KMS-11 (cell line): ENCODE results near the gene MCRS1.

Source experiments
- H2AFZ ChIP-seq: fragments of 200-600 bp; sonication (generic); 2 replicates; pipeline ENCODE4 v1.6.1; 2016; ENCODE audit warnings: antibody characterized with exemption, mixed run types, low read depth
- H3K27ac ChIP-seq: fragments of 200-600 bp; sonication (generic); 2 replicates; pipeline ENCODE4 v1.6.1; 2016; ENCODE audit warnings: mild to moderate bottlenecking, mixed run types
- H3K27me3 ChIP-seq: fragments of 200-600 bp; sonication (generic); 2 replicates; pipeline ENCODE4 v1.6.1; 2017; ENCODE audit warnings: mild to moderate bottlenecking, low read depth, mixed run types, moderate library complexity; ENCODE audit not compliant: insufficient read depth
- H3K36me3 ChIP-seq: fragments of 200-600 bp; sonication (generic); 2 replicates; pipeline ENCODE4 v1.6.1; 2017; ENCODE audit warnings: mild to moderate bottlenecking, mixed run types; ENCODE audit not compliant: insufficient read depth
- H3K4me1 ChIP-seq: fragments of 200-600 bp; sonication (generic); 2 replicates; pipeline ENCODE4 v1.6.1; 2016; ENCODE audit warnings: mild to moderate bottlenecking, low read depth, mixed run types; ENCODE audit not compliant: poor library complexity, severe bottlenecking
- H3K4me2 ChIP-seq: fragments of 200-600 bp; sonication (generic); 2 replicates; pipeline ENCODE4 v1.7.0; 2016; ENCODE audit warnings: mild to moderate bottlenecking, mixed run types
- H3K4me3 ChIP-seq: fragments of 200-600 bp; sonication (generic); IDR thresholded peaks from 2 replicates; pipeline ENCODE4 v1.6.1; 2017; ENCODE audit warnings: low read depth, low read length, mixed read lengths; ENCODE audit not compliant: insufficient read depth
- H3K79me2 ChIP-seq: fragments of 200-600 bp; sonication (generic); 2 replicates; pipeline ENCODE4 v1.6.1; 2016; ENCODE audit warnings: low read depth, mixed run types; ENCODE audit not compliant: insufficient read depth
- H3K9ac ChIP-seq: fragments of 200-600 bp; sonication (generic); 2 replicates; pipeline ENCODE4 v1.6.1; 2016; ENCODE audit warnings: mild to moderate bottlenecking, mixed run types
- H4K20me1 ChIP-seq: fragments of 200-600 bp; sonication (generic); 2 replicates; pipeline ENCODE4 v1.6.1; 2016; ENCODE audit warnings: mild to moderate bottlenecking, mixed run types; ENCODE audit not compliant: insufficient read depth
- CTCF ChIP-seq: fragments of 200-600 bp; sonication (generic); conservative IDR thresholded peaks from 2 replicates; pipeline ENCODE4 v1.6.1; 2017; ENCODE audit warnings: low read depth, mild to moderate bottlenecking, antibody characterized with exemption, low read length, moderate library complexity, mixed read lengths

The MCRS1 gene

GRCh38 chr12:49577589-49578315, 9.8 kb upstream of the MCRS1 start:
- no peaks in the 10 kb centered on the region for H3K79me2 ChIP-seq
- no peak for TF ChIP-seq CTCF
- H4K20me1 ChIP-seq = no peaks in the 10 kb centered on the region
- H3K27ac ChIP-seq = no peak overlapping the region
- H3K9ac ChIP-seq = no peak overlapping the region
- no peaks in the 10 kb centered on the region for H3K27me3 ChIP-seq
- no peak overlapping the region for H2AFZ ChIP-seq
- peaks cover 33% of the 10 kb centered on the region for H3K4me1 ChIP-seq
- H3K4me3 ChIP-seq = no peak overlapping the region
- no peaks in the 10 kb centered on the region; the same call in 1 of the 2 replicates for H3K36me3 ChIP-seq
- no peak overlapping the region for H3K4me2 ChIP-seq

GRCh38 chr12:49568442-49569162, 660 bp upstream of the MCRS1 start:
- TF ChIP-seq CTCF = no peak
- H2AFZ ChIP-seq = peak overlapping the region; percentile 95
- no peaks in the 10 kb centered on the region; the same call in 1 of the 2 replicates for H3K36me3 ChIP-seq
- no peaks in the 10 kb centered on the region for H4K20me1 ChIP-seq
- peaks cover 37% of the 10 kb centered on the region for H3K79me2 ChIP-seq
- H3K4me1 ChIP-seq = peaks cover 23% of the 10 kb centered on the region
- H3K4me2 ChIP-seq = peak overlapping the region; percentile 88
- no peaks in the 10 kb centered on the region for H3K27me3 ChIP-seq
- peak overlapping the region; percentile 22 for H3K4me3 ChIP-seq
- peak overlapping the region; percentile 92 for H3K9ac ChIP-seq
- peak overlapping the region; percentile 78 for H3K27ac ChIP-seq

GRCh38 chr12:49567302-49567610, 686 bp downstream of the MCRS1 start:
- Histone ChIP-seq H3K27me3 (no peaks in the 10 kb centered on the region), H3K4me1 (peaks cover 23% of the 10 kb centered on the region), H2AFZ (peak overlapping the region; percentile 95), H3K79me2 (peaks cover 37% of the 10 kb centered on the region), H3K9ac (peak overlapping the region; percentile 92), H3K4me2 (peak overlapping the region; percentile 88), H3K27ac (peak overlapping the region; percentile 78), H3K36me3 (no peaks in the 10 kb centered on the region), H4K20me1 (no peaks in the 10 kb centered on the region), H3K4me3 (peak overlapping the region; percentile 21)
- TF ChIP-seq CTCF = no peak

GRCh38 chr12:49566361-49566760, 1.6 kb downstream of the MCRS1 start:
- Histone ChIP-seq H3K4me3 (no peak overlapping the region), H3K36me3 (no peaks in the 10 kb centered on the region)
- no peak for TF ChIP-seq CTCF

More at GRCh38 chr12:49566361-49566760, 1.6 kb downstream of the MCRS1 start:
- Histone ChIP-seq H2AFZ (no peak overlapping the region), H3K4me1 (peaks cover 23% of the 10 kb centered on the region), H3K27me3 (no peaks in the 10 kb centered on the region), H3K4me2 (peak overlapping the region; percentile 88; the same call in 1 of the 2 replicates), H3K79me2 (peaks cover 37% of the 10 kb centered on the region), H4K20me1 (no peaks in the 10 kb centered on the region), H3K27ac (no peak overlapping the region), H3K9ac (no peak overlapping the region)
